Right lobe of liver (tissue), 4 donors: Measurements from ENCODE around the gene LMNTD1.

Experiments used
- CTCF ChIP-seq, 4 donors: fragments of 200-600 bp in 3 of 4; fragments of 450-650 bp in 1 of 4; IDR thresholded peaks; one replicate each; pipeline versions ENCODE4 v1.5.1 to v1.8.0; 2016 to 2022; ENCODE audit warnings: antibody characterized with exemption in 4 of 4, mild to moderate bottlenecking in 2 of 4
- POLR2A ChIP-seq: fragments of 450-650 bp; IDR thresholded peaks from one replicate; pipeline ENCODE4 v1.6.1; 2017; ENCODE audit warnings: antibody characterized with exemption, mild to moderate bottlenecking
- donor health status: DM: no; HTN: no; CAD: no.
- donor health status: DM: no; HTN: no; CAD: no.
- donor health status: DM: no; HTN: yes; CAD: no.

- no peak for TF ChIP-seq CTCF (IDR thresholded peaks at IDR 0.05)
- TF ChIP-seq POLR2A = no peak
These were observed 104.1 kb downstream of the LMNTD1 start for GRCh38 chr12:25449007-25449406.
